Kasumi-1 (cell line): ENCODE results near the gene CNPY1.

Experiments used
- DNase-seq, 2 experiments: peaks; one replicate each; lab custom pipeline; 2025; lab: John Stamatoyannopoulos, UW

The CNPY1 gene

DNA sequence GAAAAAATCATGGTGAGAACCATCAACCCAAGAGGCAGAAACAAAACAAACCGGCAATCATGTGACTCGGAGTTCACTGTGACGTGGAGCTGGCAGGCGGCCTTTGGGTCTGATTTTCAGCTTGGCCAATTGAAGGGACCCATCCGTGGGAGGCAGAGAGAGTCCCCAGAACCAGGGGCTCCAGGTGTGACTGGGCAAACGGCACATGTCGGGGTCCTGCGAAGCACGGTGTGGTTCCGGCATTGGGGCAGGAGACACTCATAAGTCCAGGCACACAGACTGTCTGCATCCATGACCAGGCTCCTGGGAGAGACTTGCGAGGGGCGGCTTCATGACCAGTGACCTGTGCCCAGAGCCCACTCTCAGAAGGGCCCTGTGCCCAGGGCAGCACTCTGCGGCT lies 12.6 kb upstream of the CNPY1 start:
- no peak for DNase-seq

DNA sequence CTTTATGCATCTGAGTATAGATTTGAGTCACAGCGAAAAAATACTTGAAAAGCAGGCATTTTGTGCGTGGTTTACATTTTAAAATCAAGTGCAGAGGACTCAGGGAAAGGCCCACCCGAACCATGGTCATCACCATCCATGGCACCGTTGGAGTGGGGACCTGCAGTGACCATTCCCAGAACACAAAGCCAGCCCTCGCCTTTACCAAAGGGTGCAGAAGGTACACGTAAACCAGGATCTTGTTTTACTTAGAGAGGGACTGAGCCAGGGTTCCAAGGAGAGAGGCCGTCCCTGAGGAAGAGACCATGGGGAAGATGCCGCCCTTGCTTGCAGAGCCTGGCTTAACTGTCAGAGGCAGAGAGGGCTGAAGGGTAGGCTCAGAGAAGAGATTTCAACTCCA lies 12.0 kb upstream of the CNPY1 start:
- DNase-seq: no peak

DNA sequence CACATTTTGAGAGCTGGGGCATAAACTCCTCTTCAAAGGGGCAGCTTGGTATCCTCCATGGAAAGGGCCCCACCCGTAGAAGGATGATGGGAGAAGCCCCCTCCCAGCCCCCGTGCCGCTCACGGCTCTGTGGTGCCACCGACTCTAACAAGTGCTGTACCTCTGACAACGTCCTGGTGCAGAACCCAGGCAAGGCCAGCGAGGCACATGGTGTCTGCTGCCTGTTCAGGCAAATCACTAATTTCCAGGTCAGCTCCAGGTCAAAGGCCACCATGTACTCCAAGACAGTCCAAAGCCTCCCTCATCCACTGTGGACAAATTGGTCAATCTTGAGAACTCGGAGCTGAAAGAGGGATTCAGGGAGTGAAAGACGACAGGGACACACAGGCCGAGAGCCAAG lies 11.4 kb upstream of the CNPY1 start:
- DNase-seq: no peak

DNA sequence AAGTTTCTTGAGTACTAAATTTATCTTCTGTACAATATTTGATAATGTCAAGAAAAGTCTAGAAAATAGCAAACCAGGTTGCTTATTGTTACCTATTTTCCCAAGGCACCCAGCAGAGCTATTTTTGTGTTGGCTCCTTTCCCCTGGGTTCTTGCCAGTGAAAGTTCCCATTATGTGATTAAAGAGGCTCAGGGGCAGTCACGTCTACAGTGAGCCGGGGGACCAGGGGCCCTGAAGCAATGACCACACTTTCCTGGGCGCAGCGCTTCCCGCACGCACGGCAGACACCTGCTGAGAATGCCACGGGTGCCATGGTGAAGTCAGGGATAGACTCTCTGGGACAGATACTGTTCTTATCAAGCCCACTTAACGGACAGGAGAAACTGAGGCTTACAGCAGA lies 10.4 kb upstream of the CNPY1 start:
- DNase-seq: no peak

DNA sequence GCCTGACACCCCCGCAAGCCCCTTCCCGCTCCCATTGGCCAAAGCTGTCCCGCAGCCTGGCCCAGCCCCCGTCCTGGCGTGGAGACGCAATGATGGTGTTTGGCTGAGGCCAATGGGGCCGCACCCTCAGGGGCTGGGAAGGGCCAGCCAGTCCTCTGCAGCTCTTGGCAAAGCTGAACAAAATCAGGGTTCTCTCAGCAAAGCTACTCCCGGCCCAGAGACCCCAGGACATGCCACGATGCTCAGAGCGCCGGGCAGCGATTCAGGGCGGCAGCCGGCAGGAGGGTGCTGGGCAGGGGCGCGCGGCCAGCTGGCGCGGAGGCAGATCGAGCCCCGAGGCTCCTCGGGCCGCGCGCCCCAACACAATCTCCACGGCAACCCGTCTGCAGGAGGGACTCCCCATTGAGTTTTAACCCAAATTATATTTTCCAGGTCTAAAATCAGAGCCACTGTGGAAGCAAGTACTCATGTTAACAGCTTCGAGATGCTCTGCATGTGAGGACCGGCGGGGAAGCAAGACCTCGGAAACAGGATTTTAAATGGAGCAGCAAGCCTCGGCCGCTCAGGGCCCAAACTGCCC lies 8.8 kb upstream of the CNPY1 start:
- no peak for DNase-seq

DNA sequence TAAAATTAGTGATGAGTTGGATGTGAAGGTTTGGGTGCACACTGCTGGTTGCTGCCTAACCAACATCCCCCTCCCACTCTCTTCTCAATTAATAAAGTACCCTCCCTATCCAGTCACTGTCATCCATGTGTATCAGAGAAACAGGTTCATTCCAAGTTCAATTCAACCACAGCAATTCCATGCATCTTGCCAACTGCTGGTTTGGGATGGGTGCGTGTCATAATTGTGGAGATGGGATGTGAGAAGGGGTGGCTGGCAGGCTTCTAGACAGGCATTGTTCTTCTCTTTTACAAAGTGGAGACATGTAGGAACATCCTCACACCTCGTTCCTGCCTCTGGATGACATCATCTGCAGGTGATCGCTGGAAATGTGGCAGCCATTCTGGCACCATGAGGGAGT lies 7.5 kb upstream of the CNPY1 start:
- DNase-seq: no peak

DNA sequence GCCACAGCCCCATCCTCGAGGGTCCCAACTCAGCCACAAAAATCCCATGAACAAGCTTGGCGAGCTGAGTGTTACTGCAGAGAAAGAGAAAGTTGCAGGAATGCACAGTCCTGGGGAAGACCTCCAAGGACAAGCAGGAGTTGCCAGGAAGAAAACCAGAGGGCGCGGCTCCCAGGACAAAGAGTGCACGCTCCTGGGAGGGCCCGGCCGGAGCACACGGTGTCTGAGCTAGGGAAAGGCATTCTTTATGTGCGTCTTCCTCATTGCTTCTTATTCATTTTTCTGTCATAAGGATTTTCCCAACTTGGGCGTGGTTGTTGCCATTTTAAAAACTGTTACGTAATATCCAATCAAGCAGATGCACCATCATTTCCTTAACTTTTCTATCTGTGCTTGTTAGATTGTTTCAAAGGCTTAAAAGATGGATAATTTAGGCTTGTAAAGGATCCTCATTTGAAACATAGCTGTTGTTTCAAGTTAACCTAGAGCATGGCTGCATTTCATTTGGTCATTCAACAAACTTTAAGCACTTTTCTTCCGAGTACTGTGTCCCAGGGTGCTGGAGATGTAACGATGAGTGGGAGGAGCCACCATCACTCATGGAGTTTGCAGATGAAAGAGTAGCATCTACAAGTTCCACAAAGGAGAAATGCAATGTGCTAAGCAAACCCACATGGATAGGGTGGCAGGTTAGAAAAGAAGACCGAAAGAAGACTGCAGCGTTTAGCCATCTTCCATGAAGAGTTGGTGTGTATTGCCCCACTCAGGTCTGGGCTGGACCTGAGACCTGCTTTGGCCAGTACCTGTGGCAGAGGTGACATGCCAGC lies 5.6 kb upstream of the CNPY1 start:
- no peak for DNase-seq

DNA sequence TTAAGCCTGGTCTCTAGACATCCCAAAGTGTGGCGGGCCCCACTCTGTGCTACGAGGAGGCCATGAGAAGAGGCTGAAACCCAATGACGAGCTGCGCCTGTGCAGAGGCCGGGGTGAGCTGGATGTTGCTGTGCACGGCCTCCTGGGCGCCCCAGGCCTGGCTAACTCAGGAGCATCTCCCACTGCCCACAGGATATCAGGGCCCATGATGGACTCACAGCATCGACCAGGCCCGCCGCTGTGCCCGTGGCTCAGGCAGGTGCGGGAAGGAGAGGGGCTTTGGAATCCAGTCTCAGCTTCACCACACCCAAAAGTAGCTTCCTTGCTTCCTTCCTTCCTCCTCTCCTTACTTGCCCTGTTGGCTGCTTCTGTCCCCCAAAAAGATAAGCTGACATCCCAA lies 4.6 kb upstream of the CNPY1 start:
- no peak for DNase-seq

DNA sequence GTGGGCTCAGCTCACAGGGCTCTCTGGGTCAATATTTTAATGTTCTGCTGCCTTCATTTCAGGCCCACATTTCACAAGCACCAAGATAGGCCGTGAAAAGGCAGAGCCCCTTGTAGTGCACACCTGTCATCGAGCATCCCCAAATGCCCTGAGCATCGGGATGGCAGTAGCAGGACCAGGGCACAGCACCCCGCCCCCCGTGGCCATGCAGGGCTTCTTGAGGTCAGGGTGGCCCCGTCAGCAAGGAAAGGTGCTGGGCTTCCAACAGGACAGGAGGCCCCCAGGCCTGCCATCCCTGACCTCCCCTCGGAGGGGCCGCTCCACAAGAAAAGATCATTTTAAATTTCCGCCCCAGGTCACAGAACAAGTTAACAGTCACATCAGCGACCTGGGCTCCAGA lies 2.9 kb upstream of the CNPY1 start:
- no peak for DNase-seq

DNA sequence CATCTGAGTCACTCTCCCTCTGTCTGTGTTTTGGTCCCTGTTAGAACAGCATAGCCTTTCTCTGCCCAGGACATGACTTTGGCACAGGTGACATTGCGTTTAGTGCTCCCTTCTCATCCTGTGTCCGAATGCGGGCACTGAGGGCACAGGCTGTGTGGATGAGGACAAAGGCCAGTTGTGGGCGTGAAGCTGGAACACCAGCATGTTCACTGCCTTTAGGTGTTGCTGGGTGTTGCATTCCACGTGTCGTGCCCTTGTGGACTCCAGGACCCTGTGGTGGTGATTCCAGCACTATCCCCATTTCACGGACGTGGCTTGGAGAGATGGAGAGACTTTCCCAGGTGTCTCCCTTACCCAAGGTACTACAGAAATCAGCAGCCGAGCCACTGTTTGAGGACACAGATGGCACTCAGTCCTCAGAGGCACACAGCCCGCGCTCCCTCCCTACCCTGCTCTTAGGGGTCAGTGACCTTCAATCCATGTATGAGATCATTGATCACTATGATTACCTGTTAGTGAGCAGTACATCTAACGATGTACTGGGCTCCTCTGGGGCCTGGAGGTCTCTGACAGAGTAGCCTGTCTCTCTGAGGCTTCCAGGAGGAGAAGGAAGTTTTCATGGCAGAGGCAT lies 917 bp upstream of the CNPY1 start:
- DNase-seq: no peak

DNA sequence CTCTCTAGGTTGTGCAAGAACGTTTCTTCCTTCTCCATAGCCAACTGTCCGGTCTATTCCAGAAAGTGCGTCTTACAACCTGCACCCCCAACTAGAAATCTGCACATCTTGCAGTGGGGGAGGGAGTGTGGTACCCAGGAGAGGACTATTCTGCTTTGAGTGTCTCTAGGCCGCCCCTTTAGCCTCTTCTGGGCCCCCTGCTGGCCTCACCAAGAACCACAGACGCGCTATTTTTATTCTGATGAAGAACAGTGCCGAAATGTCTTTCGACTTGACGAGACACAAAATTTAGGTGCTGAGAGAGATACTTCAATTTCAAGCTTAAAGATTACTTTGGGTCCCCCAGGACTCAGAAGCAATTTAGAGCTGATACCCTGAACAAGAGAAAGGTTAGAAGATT lies 1.0 kb downstream of the CNPY1 start:
- DNase-seq: no peak

DNA sequence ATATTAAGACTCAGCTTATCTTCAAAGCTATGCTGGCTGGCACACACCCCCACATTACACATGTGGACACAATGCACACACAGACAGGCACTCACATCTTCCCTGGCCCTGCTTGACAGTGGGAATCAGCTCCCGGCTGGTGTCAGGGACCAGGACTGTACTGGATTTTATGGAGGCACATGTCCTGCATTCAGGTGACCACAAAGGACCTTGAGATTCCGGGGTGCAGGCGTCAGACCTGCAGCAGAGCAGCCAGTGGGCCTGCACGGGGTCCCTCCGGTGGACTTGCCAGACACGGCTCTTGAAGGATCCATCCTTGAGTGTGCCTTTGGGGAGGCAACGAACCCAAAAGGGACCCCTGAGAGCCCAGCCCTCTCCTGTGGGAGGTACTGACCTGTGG lies 1.9 kb downstream of the CNPY1 start:
- DNase-seq: no peak

DNA sequence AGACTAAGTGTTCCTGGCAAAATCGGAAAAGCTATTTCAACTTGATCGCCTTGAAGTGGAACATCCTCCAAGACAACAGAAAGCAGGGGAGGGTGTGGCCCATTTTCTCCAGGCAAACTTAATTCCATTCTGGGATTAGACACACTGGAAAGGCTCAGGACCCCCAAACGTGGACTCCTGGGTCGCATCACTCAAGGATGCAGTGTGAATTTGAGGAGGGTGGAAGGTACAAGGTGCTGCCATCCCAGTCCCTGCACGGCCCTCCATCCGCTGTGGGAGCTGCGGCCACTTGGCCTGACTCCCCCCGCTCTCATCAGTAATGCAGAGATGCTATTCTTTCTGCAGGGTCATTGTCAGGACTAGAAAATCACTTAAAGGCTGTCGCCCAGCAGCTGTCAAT lies 2.4 kb downstream of the CNPY1 start:
- no peak for DNase-seq

DNA sequence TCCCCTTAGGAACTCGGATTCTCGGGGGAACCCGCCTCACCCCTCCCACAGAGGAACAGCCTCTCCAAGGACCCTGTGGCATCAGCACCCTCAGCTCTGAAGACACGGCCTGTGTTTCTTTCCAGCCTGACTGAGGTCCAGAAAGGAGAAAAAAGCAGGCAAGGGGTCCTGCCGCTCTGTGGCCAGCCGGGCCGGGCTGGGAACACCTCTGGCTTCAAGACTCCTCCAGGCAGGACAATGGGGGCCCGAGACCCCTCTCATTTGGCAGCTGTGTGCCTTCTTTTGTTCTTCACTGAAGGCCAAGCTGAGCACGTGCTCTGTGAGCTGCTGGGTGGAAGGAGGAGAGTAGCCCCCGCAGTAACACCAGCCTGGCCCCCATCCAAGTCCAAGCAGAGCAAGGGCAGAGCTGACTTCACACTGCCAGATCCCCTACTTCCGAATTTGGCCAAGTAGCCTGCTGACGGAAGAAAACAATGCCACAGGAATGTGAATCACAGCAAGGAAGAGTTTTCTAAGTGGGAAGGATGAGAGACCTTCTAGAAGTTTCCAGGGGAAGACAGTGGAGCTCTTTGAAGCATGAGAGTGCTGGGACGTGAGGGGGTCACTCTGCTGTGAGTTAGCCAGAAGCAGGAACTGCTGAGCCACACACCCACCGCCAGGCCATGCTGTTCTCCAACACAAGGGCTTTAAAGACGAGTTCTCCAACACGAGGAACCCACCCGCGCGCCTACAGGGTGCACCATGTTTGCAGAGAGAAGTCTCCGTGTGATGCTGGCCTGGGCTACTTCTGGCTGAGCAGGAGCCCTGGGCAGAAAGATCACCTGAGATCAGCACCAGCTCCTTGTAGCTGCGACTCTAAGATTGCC lies 3.1 kb downstream of the CNPY1 start:
- DNase-seq: no peak

DNA sequence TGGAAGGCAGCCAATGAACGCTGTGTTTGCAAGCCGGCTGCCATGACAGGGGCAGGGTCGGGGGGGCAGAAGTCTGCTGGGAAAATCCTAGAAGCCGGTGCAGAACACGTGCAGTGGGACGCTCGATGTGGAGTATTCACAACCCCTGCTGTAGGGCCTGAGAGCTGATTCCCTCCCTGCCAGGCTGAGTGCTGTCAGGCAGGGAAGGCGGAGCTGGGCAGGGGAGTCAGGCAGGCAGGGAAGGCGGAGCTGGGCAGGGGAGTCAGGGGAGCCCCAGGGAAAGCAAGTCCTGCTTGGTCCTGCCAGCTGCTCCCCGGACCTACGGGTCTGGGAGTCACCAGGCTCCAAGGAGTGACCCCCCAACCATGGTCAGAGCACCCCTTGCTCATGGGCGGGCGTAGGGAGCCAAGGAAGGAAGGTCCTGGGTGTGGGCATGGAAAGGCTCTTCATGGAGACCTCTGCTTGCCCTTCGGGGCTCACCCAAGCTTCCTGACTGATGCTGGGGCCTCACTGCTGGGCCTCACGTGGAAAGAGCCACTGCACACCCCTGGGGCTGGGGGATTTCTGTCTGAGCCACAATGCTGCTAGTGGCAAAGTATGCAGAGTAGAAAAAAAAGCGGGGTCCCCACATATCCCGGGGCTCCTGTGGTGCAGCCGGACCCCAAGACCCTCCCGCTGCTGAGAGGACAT lies 4.2 kb downstream of the CNPY1 start:
- DNase-seq: no peak

DNA sequence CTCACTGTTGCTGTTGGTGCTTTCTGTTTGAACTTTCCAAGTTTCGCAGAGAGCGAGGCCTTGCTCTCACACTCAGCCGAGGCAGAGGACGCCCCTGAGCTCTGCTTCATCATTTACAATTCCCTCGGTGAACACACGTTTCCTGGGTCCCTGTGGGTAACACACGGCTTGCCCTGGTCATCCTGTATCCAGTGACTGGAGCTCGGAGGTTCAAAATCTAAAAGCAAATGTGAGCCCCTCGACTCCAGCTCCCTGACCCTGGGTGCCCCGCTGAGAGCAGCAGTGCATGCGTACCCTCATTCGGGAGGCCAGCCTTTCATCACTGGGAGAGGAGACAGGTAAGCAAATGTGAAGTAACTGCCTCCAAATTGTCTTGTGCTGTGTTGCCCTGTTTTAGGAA lies 5.8 kb downstream of the CNPY1 start:
- DNase-seq: no peak

DNA sequence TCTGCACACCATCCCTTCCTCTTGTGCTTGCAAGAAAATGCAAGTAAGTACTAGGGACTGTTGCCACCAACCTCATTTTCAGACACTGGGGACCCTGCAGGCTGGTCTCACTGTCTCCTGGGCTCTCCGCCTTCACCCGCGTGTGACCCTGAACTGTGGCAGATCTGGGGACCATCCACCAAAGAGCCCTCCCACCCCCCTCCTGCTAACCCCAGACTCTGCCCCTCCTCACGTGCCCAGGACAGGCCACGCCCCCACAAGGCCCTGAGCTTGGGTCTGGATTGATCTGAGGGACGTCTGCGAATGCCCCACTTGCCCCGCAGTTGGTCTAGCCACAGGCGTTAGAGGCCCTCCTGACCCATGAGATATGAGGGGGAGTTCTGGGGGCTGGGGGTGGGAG lies 8.1 kb downstream of the CNPY1 start:
- DNase-seq: no peak

DNA sequence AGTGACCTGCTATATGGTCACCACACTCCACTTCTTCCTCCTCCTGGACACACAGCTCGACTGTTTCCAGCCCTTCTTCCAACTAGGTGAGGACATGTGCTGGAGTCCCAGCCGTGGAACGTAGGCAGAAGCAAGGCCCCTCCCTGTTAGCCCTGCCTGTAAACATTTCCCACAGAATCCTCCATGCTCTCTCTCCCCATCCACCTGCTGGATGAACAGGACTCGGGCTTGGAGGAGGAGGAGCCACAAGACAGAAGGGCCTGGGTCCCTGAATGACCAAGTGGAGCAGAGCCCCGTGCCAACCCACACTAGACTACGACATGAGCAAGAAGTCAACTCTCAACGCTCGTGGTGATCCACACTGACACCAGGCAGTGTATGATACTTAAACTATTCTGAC lies 9.9 kb downstream of the CNPY1 start:
- no peak for DNase-seq

DNA sequence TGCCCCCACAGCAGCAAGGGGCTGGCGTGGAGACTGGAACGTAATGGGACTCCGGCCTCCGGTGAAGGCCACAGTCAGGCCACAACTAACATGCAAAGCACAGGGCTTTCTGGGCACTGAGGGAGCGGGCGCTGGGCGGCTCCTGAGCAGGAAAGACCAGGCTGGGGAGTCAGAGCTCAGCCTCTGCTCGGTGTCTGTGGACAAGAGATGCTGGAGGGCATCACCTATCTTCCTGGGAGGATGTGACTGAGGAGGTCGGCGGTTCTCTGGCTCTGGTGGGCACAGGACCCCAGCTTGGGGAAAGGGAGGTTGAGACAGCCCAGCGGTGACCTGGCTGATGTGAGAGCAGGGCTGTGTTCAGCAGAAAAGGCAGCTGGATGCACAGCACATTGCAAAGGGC lies 11.7 kb downstream of the CNPY1 start:
- DNase-seq: no peak

DNA sequence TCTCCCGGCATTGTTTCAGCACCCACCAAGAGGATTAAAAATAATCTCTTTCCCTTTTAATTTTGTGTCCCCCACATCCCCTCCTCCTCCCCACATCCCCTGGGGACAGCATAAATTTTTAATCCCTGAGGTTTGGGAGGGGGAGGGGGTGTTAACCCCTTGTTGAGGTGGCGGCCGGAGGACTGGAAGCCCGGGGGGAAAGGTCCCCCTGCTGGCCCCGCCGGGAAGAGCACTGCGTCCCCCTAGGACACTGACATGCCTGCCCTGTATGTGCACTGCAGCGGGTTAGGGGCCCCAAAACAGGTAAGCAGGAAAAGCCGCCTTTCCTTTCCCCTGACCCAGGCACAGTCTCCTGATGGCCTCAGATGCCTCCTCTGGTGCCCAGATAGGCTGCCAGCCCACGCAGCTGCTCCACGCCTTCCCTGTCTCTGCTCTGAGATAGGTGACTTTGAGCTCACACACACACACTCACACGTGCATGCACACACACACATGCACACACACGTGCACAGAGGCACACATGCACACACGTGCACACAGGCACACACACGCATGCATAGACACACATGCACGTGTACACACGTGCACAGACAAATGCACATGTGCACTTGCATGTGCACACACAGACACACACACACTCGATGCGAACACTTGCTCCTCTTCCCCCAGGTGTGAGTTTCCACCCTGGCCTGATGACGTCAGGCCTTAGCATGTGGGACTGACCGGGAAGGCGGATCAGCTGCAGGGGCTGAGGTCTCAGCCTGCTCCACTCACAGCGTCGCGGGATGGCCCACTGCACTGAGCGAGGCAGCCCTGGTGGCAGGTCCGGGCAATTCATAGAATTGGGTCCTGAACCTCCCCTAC lies 12.3 kb downstream of the CNPY1 start:
- peak; percentile 22 to 52 for DNase-seq
